HepG2 (cell line): Measurements from ENCODE around the gene CYP4F8. TPM values are rescaled to one million over a fixed set of nuclear protein-coding genes. Genes with fewer than 3 reads are reported as not detected.
A peak's percentile ranks its signal among the peaks of the same experiment; 100 is the strongest.

Experiments used
- IRX3 ChIP-seq: sonication (generic); formaldehyde crosslinking; IDR thresholded peaks from 2 replicates; pipeline ENCODE4 v1.8.1; 2023; ENCODE audit warnings: mild to moderate bottlenecking, low read depth, missing genetic modification reagents, borderline replicate concordance
- MXI1 ChIP-seq: IDR thresholded peaks from 3 replicates; pipeline ENCODE4 v1.6.1; 2012; ENCODE audit warnings: low read depth, low read length, inconsistent platforms, borderline replicate concordance
- SATB2 ChIP-seq: sonication (generic); formaldehyde crosslinking; IDR thresholded peaks from 2 replicates; pipeline ENCODE4 v1.5.0; 2020; ENCODE audit warnings: missing genetic modification reagents
- SSRP1 ChIP-seq: IDR thresholded peaks from 2 replicates; pipeline ENCODE4 v1.6.1; 2016; ENCODE audit warnings: control low read depth
- XBP1 ChIP-seq: sonication (generic); formaldehyde crosslinking; IDR thresholded peaks from 2 replicates; pipeline ENCODE4 v1.5.0; 2020; ENCODE audit warnings: missing genetic modification reagents
- ZNF3 ChIP-seq: IDR thresholded peaks from 2 replicates; pipeline ENCODE4 v1.7.0; 2017; ENCODE audit warnings: inconsistent platforms
- ZNF570 ChIP-seq: sonication (generic); formaldehyde crosslinking; IDR thresholded peaks from 2 replicates; pipeline ENCODE4 v1.4.0; 2020; ENCODE audit warnings: mild to moderate bottlenecking, missing genetic modification reagents, borderline replicate concordance
- ZNF615 ChIP-seq: sonication (generic); formaldehyde crosslinking; IDR thresholded peaks from 2 replicates; pipeline ENCODE4 v1.5.0; 2020; ENCODE audit warnings: mild to moderate bottlenecking, missing genetic modification reagents, borderline replicate concordance
- ZNF737 ChIP-seq: sonication (generic); formaldehyde crosslinking; IDR thresholded peaks from 2 replicates; pipeline ENCODE4 v1.5.0; 2020; ENCODE audit warnings: missing genetic modification reagents, mild to moderate bottlenecking, borderline replicate concordance
- ZNF782 ChIP-seq: sonication (generic); formaldehyde crosslinking; IDR thresholded peaks from 2 replicates; pipeline ENCODE4 v1.4.0; 2020; ENCODE audit warnings: missing genetic modification reagents, mild to moderate bottlenecking, borderline replicate concordance
- polyA plus RNA-seq, 8 experiments: library from polyadenylated mRNA; depleted of rRNA in 3 of 8; stranded (reverse) in 7 of 8; unstranded in 1 of 8; fragments of >200 nt; fragmentation: Illumina TruSeq in 4 of 8; extraction: Trizol in 4 of 8; gene quantifications; 2 replicates each; pipeline versions ENCODE4 v1.2.1 to v1.2.3, GENCODE V29; 2011 to 2016; ENCODE audit warnings: low read depth in 4 of 8, missing spikeins in 1 of 8, mixed read lengths in 1 of 8; ENCODE audit not compliant: insufficient read depth in 1 of 8
- total RNA-seq, 5 experiments: library from RNA; depleted of rRNA; stranded (reverse); fragments of >200 nt; fragmentation: Illumina TruSeq; extraction: Trizol; gene quantifications; 2 replicates each; pipeline ENCODE4 v1.2.3, GENCODE V29; 2016; ENCODE audit warnings: low read depth in 1 of 5
- TF ChIP-seq, protein P1 (sequence below): sonication (generic); formaldehyde crosslinking; IDR thresholded peaks from 2 replicates; pipeline ENCODE4 v1.4.0; 2020; ENCODE audit warnings: missing genetic modification reagents
- TF ChIP-seq, protein P2 (sequence below): sonication (generic); formaldehyde crosslinking; IDR thresholded peaks from 2 replicates; pipeline ENCODE4; 2020; ENCODE audit warnings: missing genetic modification reagents, mild to moderate bottlenecking, borderline replicate concordance
- TF ChIP-seq, protein P3 (sequence below): sonication (generic); formaldehyde crosslinking; IDR thresholded peaks from 2 replicates; pipeline ENCODE4 v1.4.0; 2020; ENCODE audit warnings: missing genetic modification reagents
- TF ChIP-seq, protein P4 (sequence below): sonication (generic); formaldehyde crosslinking; IDR thresholded peaks from 2 replicates; pipeline ENCODE4 v1.8.1; 2023; ENCODE audit warnings: mild to moderate bottlenecking, missing genetic modification reagents, borderline replicate concordance
- TF ChIP-seq, protein P5 (sequence below): sonication (generic); formaldehyde crosslinking; IDR thresholded peaks from 2 replicates; pipeline ENCODE4 v1.5.1; 2020; ENCODE audit warnings: mild to moderate bottlenecking, missing genetic modification reagents
- TF ChIP-seq, protein P6 (sequence below): sonication (generic); formaldehyde crosslinking; IDR thresholded peaks from 2 replicates; pipeline ENCODE4 v1.4.0; 2020; ENCODE audit warnings: missing genetic modification reagents, borderline replicate concordance

The CYP4F8 gene
- total and polyA plus RNA-seq, 2 of the 13 experiments (the other 11 are each of a cell fraction or from before 2014, with no cell fraction given), result not detected

DNA sequence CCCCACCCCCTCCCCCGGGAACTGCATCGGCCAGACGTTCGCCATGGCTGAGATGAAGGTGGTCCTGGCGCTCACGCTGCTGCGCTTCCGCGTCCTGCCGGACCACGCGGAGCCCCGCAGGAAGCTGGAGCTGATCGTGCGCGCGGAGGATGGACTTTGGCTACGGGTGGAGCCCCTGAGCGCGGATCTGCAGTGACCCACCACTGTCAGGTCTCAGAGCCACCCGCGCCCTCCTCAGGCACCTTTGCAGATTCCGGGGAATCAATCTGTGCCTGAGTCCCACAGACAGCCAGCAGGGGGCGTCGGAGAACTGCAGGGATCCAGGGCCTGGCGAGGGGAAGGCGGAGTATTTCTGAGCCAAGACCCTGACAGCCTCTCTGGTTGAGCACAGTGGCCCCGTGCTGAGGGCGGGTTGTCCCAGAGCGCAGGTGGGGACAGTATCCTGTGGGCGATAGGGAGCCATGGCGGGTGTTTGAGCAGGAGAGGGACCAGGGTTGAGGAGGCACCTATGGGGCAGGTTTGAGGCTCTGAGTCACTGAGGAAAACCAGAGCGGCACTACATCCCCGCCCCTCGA is 30.4 kb upstream of the CYP4F8 start (continued):
- no peak for TF ChIP-seq MXI1
- TF ChIP-seq, protein P1, sequence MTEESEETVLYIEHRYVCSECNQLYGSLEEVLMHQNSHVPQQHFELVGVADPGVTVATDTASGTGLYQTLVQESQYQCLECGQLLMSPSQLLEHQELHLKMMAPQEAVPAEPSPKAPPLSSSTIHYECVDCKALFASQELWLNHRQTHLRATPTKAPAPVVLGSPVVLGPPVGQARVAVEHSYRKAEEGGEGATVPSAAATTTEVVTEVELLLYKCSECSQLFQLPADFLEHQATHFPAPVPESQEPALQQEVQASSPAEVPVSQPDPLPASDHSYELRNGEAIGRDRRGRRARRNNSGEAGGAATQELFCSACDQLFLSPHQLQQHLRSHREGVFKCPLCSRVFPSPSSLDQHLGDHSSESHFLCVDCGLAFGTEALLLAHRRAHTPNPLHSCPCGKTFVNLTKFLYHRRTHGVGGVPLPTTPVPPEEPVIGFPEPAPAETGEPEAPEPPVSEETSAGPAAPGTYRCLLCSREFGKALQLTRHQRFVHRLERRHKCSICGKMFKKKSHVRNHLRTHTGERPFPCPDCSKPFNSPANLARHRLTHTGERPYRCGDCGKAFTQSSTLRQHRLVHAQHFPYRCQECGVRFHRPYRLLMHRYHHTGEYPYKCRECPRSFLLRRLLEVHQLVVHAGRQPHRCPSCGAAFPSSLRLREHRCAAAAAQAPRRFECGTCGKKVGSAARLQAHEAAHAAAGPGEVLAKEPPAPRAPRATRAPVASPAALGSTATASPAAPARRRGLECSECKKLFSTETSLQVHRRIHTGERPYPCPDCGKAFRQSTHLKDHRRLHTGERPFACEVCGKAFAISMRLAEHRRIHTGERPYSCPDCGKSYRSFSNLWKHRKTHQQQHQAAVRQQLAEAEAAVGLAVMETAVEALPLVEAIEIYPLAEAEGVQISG (CRISPR knock-in tag), result no peak
- TF ChIP-seq, protein P2, sequence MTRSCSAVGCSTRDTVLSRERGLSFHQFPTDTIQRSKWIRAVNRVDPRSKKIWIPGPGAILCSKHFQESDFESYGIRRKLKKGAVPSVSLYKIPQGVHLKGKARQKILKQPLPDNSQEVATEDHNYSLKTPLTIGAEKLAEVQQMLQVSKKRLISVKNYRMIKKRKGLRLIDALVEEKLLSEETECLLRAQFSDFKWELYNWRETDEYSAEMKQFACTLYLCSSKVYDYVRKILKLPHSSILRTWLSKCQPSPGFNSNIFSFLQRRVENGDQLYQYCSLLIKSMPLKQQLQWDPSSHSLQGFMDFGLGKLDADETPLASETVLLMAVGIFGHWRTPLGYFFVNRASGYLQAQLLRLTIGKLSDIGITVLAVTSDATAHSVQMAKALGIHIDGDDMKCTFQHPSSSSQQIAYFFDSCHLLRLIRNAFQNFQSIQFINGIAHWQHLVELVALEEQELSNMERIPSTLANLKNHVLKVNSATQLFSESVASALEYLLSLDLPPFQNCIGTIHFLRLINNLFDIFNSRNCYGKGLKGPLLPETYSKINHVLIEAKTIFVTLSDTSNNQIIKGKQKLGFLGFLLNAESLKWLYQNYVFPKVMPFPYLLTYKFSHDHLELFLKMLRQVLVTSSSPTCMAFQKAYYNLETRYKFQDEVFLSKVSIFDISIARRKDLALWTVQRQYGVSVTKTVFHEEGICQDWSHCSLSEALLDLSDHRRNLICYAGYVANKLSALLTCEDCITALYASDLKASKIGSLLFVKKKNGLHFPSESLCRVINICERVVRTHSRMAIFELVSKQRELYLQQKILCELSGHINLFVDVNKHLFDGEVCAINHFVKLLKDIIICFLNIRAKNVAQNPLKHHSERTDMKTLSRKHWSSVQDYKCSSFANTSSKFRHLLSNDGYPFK (CRISPR knock-in tag), result peak; percentile 45; the same call in 1 of the 2 replicates
- TF ChIP-seq, protein P3, sequence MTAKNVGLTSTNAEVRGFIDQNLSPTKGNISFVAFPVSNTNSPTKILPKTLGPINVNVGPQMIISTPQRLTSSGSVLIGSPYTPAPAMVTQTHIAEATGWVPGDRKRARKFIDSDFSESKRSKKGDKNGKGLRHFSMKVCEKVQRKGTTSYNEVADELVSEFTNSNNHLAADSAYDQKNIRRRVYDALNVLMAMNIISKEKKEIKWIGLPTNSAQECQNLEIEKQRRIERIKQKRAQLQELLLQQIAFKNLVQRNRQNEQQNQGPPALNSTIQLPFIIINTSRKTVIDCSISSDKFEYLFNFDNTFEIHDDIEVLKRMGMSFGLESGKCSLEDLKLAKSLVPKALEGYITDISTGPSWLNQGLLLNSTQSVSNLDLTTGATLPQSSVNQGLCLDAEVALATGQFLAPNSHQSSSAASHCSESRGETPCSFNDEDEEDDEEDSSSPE (CRISPR knock-in tag), result 0 out of 2 replicates have a peak, but pooled peaks have one; percentile 28
- no peak for TF ChIP-seq XBP1
- no peak for TF ChIP-seq ZNF782
- TF ChIP-seq, protein P4, sequence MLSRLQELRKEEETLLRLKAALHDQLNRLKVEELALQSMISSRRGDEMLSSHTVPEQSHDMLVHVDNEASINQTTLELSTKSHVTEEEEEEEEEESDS (CRISPR knock-in tag), result no peak
- no peak for TF ChIP-seq ZNF615
- no peak for TF ChIP-seq ZNF570 (CRISPR knock-in tag)
- no peak for TF ChIP-seq SATB2 (CRISPR knock-in tag)
- no peak for TF ChIP-seq ZNF3
- TF ChIP-seq SSRP1 (CRISPR knock-in tag), result no peak
- TF ChIP-seq, protein P5, sequence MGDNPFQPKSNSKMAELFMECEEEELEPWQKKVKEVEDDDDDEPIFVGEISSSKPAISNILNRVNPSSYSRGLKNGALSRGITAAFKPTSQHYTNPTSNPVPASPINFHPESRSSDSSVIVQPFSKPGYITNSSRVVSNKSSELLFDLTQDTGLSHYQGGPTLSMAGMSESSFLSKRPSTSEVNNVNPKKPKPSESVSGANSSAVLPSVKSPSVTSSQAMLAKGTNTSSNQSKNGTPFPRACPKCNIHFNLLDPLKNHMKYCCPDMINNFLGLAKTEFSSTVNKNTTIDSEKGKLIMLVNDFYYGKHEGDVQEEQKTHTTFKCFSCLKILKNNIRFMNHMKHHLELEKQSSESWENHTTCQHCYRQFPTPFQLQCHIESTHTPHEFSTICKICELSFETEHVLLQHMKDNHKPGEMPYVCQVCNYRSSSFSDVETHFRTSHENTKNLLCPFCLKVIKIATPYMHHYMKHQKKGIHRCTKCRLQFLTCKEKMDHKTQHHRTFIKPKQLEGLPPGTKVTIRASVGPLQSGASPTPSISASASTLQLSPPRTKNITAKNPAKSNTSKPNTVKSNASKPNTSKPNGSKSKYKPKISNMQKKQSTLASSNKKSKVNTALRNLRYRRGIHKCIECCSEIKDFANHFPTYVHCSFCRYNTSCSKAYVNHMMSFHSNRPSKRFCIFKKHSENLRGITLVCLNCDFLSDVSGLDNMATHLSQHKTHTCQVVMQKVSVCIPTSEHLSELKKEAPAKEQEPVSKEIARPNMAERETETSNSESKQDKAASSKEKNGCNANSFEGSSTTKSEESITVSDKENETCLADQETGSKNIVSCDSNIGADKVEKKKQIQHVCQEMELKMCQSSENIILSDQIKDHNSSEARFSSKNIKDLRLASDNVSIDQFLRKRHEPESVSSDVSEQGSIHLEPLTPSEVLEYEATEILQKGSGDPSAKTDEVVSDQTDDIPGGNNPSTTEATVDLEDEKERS (CRISPR knock-in tag), result 0 out of 2 replicates have a peak, but pooled peaks have one; percentile 37
- TF ChIP-seq, protein P6, sequence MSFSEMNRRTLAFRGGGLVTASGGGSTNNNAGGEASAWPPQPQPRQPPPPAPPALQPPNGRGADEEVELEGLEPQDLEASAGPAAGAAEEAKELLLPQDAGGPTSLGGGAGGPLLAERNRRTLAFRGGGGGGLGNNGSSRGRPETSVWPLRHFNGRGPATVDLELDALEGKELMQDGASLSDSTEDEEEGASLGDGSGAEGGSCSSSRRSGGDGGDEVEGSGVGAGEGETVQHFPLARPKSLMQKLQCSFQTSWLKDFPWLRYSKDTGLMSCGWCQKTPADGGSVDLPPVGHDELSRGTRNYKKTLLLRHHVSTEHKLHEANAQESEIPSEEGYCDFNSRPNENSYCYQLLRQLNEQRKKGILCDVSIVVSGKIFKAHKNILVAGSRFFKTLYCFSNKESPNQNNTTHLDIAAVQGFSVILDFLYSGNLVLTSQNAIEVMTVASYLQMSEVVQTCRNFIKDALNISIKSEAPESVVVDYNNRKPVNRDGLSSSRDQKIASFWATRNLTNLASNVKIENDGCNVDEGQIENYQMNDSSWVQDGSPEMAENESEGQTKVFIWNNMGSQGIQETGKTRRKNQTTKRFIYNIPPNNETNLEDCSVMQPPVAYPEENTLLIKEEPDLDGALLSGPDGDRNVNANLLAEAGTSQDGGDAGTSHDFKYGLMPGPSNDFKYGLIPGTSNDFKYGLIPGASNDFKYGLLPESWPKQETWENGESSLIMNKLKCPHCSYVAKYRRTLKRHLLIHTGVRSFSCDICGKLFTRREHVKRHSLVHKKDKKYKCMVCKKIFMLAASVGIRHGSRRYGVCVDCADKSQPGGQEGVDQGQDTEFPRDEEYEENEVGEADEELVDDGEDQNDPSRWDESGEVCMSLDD (CRISPR knock-in tag), result no peak
- TF ChIP-seq IRX3, result no peak
- no peak for TF ChIP-seq ZNF737 (CRISPR knock-in tag)
